Liver (tissue), 3 donors: ENCODE results near the gene ERC2.

Experiments used
- RAD21 ChIP-seq, 2 donors: IDR thresholded peaks; 2 replicates each; pipeline ENCODE4 v1.6.1; 2016; ENCODE audit warnings: antibody characterized with exemption in 2 of 2, mild to moderate bottlenecking in 2 of 2
- RXRA ChIP-seq, 2 donors: IDR thresholded peaks; 2 replicates each; pipeline ENCODE4 v1.6.1; 2017 to 2018; ENCODE audit warnings: antibody characterized with exemption in 2 of 2, mild to moderate bottlenecking in 1 of 2
- TF ChIP-seq, protein P1 (sequence below): fragments of 150-350 bp; IDR thresholded peaks from 2 replicates; pipeline ENCODE4 v1.5.1; 2017; ENCODE audit warnings: improper control_type of control experiment, low read depth, low read length; ENCODE audit not compliant: missing input control
- TF ChIP-seq, protein P2 (sequence below): IDR thresholded peaks from 2 replicates; pipeline ENCODE4 v1.6.1; 2016; ENCODE audit warnings: antibody characterized with exemption, mild to moderate bottlenecking
- TF ChIP-seq, protein P3 (sequence below): IDR thresholded peaks from 2 replicates; pipeline ENCODE4 v1.6.1; 2016; ENCODE audit warnings: antibody characterized with exemption
- donor health status: healthy.
- donor health status: healthy.

DNA sequence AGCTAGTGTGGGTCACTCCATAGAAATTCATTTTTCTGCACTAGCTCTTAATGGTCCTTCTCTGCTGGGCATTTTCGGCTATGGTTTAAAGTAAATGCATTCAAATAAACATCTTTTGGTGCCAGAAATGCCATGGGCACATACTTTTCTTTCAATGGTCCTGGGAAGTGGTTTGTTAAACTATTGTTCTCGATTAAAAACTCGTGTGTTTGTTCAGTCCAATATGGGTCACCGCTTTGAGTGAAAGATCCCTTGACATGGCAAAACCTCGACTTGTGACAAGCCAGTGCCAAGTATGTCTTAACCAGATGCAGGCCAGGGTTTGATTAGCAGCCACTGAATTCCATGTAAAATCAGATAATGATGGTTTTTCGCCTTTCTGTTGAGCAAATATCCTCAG, 649.3 kb downstream of the ERC2 start:
- TF ChIP-seq, protein P1, sequence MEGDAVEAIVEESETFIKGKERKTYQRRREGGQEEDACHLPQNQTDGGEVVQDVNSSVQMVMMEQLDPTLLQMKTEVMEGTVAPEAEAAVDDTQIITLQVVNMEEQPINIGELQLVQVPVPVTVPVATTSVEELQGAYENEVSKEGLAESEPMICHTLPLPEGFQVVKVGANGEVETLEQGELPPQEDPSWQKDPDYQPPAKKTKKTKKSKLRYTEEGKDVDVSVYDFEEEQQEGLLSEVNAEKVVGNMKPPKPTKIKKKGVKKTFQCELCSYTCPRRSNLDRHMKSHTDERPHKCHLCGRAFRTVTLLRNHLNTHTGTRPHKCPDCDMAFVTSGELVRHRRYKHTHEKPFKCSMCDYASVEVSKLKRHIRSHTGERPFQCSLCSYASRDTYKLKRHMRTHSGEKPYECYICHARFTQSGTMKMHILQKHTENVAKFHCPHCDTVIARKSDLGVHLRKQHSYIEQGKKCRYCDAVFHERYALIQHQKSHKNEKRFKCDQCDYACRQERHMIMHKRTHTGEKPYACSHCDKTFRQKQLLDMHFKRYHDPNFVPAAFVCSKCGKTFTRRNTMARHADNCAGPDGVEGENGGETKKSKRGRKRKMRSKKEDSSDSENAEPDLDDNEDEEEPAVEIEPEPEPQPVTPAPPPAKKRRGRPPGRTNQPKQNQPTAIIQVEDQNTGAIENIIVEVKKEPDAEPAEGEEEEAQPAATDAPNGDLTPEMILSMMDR, result no peak
- TF ChIP-seq RAD21 (IDR thresholded peaks at IDR 0.05), result no peak
- TF ChIP-seq, protein P2, sequence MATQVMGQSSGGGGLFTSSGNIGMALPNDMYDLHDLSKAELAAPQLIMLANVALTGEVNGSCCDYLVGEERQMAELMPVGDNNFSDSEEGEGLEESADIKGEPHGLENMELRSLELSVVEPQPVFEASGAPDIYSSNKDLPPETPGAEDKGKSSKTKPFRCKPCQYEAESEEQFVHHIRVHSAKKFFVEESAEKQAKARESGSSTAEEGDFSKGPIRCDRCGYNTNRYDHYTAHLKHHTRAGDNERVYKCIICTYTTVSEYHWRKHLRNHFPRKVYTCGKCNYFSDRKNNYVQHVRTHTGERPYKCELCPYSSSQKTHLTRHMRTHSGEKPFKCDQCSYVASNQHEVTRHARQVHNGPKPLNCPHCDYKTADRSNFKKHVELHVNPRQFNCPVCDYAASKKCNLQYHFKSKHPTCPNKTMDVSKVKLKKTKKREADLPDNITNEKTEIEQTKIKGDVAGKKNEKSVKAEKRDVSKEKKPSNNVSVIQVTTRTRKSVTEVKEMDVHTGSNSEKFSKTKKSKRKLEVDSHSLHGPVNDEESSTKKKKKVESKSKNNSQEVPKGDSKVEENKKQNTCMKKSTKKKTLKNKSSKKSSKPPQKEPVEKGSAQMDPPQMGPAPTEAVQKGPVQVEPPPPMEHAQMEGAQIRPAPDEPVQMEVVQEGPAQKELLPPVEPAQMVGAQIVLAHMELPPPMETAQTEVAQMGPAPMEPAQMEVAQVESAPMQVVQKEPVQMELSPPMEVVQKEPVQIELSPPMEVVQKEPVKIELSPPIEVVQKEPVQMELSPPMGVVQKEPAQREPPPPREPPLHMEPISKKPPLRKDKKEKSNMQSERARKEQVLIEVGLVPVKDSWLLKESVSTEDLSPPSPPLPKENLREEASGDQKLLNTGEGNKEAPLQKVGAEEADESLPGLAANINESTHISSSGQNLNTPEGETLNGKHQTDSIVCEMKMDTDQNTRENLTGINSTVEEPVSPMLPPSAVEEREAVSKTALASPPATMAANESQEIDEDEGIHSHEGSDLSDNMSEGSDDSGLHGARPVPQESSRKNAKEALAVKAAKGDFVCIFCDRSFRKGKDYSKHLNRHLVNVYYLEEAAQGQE, result no peak
- TF ChIP-seq, protein P3, sequence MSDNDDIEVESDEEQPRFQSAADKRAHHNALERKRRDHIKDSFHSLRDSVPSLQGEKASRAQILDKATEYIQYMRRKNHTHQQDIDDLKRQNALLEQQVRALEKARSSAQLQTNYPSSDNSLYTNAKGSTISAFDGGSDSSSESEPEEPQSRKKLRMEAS, result no peak
- TF ChIP-seq RXRA (IDR thresholded peaks at IDR 0.05), result no peak
